GM08714 (cell line): ENCODE data around the gene EFEMP2.
A peak's percentile ranks its signal among the peaks of the same experiment; 100 is the strongest.

Source experiments
- H3K4me3 ChIP-seq: fragments of 200-500 bp; sonication (Bioruptor generic); 2 replicates; pipeline ENCODE4 v1.5.1; 2014; ENCODE audit warnings: mild to moderate bottlenecking, low read length, inconsistent platforms
- ZNF274 ChIP-seq: IDR thresholded peaks from 2 replicates; pipeline ENCODE4 v1.6.1; 2012; ENCODE audit warnings: mild to moderate bottlenecking, low read depth, low read length

The EFEMP2 gene

GRCh38 chr11:65861533-65862183 lies 10.9 kb downstream of the EFEMP2 start:
- H3K4me3 ChIP-seq = peak overlapping the region; percentile 82
- no peak for TF ChIP-seq ZNF274

GRCh38 chr11:65861165-65861505 lies 11.5 kb downstream of the EFEMP2 start:
- H3K4me3 ChIP-seq = peak overlapping the region; percentile 82
- TF ChIP-seq ZNF274 = no peak

GRCh38 chr11:65860278-65861164 lies 12.1 kb downstream of the EFEMP2 start, which contains the start of gene MUS81:
Gene MUS81 (plus strand): TSS chr11:65860433. CDS start chr11:65860754, 321 bp downstream.
- peak within 1 kb of the TSS; percentile 82 for H3K4me3 ChIP-seq
- no peak for TF ChIP-seq ZNF274

- no peak for TF ChIP-seq ZNF274
- H3K4me3 ChIP-seq = peak overlapping the region; percentile 82; the same call in 1 of the 2 replicates
Measured at GRCh38 chr11:65859812-65860277, 12.8 kb downstream of the EFEMP2 start.

GRCh38 chr11:65859095-65859811 lies 13.3 kb downstream of the EFEMP2 start:
- peak overlapping the region; percentile 82 for H3K4me3 ChIP-seq
- TF ChIP-seq ZNF274 = no peak

GRCh38 chr11:65858681-65859087 lies 13.9 kb downstream of the EFEMP2 start:
- H3K4me3 ChIP-seq = peak overlapping the region; percentile 71
- TF ChIP-seq ZNF274 = no peak

- no peak for TF ChIP-seq ZNF274
- H3K4me3 ChIP-seq = peak within 1 kb of the TSS; percentile 86
Measured at GRCh38 chr11:65857853-65858680, 14.5 kb downstream of the EFEMP2 start, which contains the start of gene CFL1. Gene CFL1 (minus strand): TSS chr11:65858180. CDS start chr11:65858099, 81 bp downstream.

GRCh38 chr11:65857500-65857852 lies 15.1 kb downstream of the EFEMP2 start:
- H3K4me3 ChIP-seq = peak overlapping the region; percentile 86
- no peak for TF ChIP-seq ZNF274

GRCh38 chr11:65856689-65857499 lies 15.7 kb downstream of the EFEMP2 start:
- TF ChIP-seq ZNF274 = no peak
- peak overlapping the region; percentile 86 for H3K4me3 ChIP-seq

- peak overlapping the region; percentile 86 for H3K4me3 ChIP-seq
- no peak for TF ChIP-seq ZNF274
Measured at GRCh38 chr11:65855927-65856363, 16.7 kb downstream of the EFEMP2 start.

GRCh38 chr11:65854852-65855837 lies 17.5 kb downstream of the EFEMP2 start:
- no peak overlapping the region for H3K4me3 ChIP-seq
- TF ChIP-seq ZNF274 = no peak

- no peak for TF ChIP-seq ZNF274
- no peak overlapping the region for H3K4me3 ChIP-seq
Measured at GRCh38 chr11:65854161-65854592, 18.4 kb downstream of the EFEMP2 start.
